Endothelial cell of umbilical vein (primary cell): ENCODE results near the gene TSSK6. TPM values are rescaled to one million over a fixed set of nuclear protein-coding genes. Genes with fewer than 3 reads are reported as not detected.

Source experiments
- BruUV-seq: library from RNA; stranded (reverse); fragments of 400-500 nt; replicated peaks from 2 replicates; lab custom pipeline; 2021; lab: Mats Ljungman, UMichigan
- CTCF ChIA-PET: fragments of 300-600, 350-600 bp; sonication (Branson Sonifier 250); formaldehyde crosslinking; loops from one replicate; lab custom pipeline; 2021; ENCODE audit warnings: antibody characterized with exemption, inconsistent platforms; lab: Charles Lee
- POLR2A ChIA-PET: fragments of 300-600, 350-600 bp; sonication (Branson Sonifier 250); formaldehyde crosslinking; loops from one replicate; lab custom pipeline; 2021; ENCODE audit warnings: antibody characterized with exemption, inconsistent platforms; lab: Charles Lee
- DNase-seq: peaks from one replicate; pipeline ENCODE4 v3.0.0-alpha.2; 2011; ENCODE audit warnings: low read depth, low spot score
- FAIRE-seq: peaks from 2 replicates; lab custom pipeline; 2011; peaks lifted over from hg19 to GRCh38; lab: Jason Lieb, UNC
- H2AFZ ChIP-seq: 2 replicates; pipeline ENCODE4 v1.6.0; 2012; ENCODE audit warnings: low read depth, low read length, control low read depth, inconsistent platforms
- H3K27ac ChIP-seq: 2 replicates; pipeline ENCODE4 v1.5.1; 2011; ENCODE audit warnings: low read depth, mild to moderate bottlenecking, control low read depth, low read length, moderate library complexity; ENCODE audit not compliant: insufficient read depth
- H3K27me3 ChIP-seq, 2 experiments: 2 replicates each; pipeline versions ENCODE4 v1.6.0 to v1.6.1; 2011; ENCODE audit warnings: low read length in 2 of 2, mixed read lengths in 1 of 2; ENCODE audit not compliant: control insufficient read depth in 2 of 2, insufficient read depth in 2 of 2
- H3K36me3 ChIP-seq, 2 experiments: 2 replicates in 1 of 2; 3 replicates in 1 of 2; pipeline ENCODE4 v1.5.1; 2011; ENCODE audit warnings: low read length in 2 of 2, mild to moderate bottlenecking in 1 of 2, moderate library complexity in 1 of 2; ENCODE audit not compliant: control insufficient read depth in 2 of 2, insufficient read depth in 2 of 2; ENCODE audit errors: extremely low read depth in 1 of 2
- H3K4me1 ChIP-seq: 3 replicates; pipeline ENCODE4 v1.5.1; 2011; ENCODE audit warnings: mild to moderate bottlenecking, low read length; ENCODE audit not compliant: control insufficient read depth, insufficient read depth; ENCODE audit errors: extremely low read depth
- H3K4me2 ChIP-seq: 2 replicates; pipeline ENCODE4 v1.6.1; 2011; ENCODE audit warnings: low read length, control low read depth, mixed read lengths; ENCODE audit not compliant: insufficient read depth
- H3K4me3 ChIP-seq, 3 experiments: fragments of 200-600 bp in 1 of 3; sonication (generic), shearing (Covaris generic) in 1 of 3; replicated peaks in 1 of 3; 2 replicates each; pipeline ENCODE4 v1.5.1; 2011 to 2016; ENCODE audit warnings: control low read depth in 3 of 3, low read length in 3 of 3, mild to moderate bottlenecking in 2 of 3, inconsistent platforms in 1 of 3, low read depth in 1 of 3, moderate library complexity in 1 of 3; ENCODE audit not compliant: insufficient read depth in 1 of 3
- H3K79me2 ChIP-seq: 2 replicates; pipeline ENCODE4 v1.6.0; 2012; ENCODE audit warnings: low read length, inconsistent platforms; ENCODE audit not compliant: control insufficient read depth, insufficient read depth
- H3K9ac ChIP-seq: replicated peaks from 2 replicates; pipeline ENCODE3; 2011; ENCODE audit warnings: low read length, control low read depth; ENCODE audit not compliant: insufficient read depth; ENCODE audit errors: extremely low read depth
- H3K9me1 ChIP-seq: replicated peaks from 3 replicates; pipeline ENCODE4 v1.6.0; 2011; ENCODE audit warnings: mild to moderate bottlenecking, low read length; ENCODE audit not compliant: control insufficient read depth, insufficient read depth; ENCODE audit errors: extremely low read depth
- H3K9me3 ChIP-seq: replicated peaks from 2 replicates; pipeline ENCODE4 v1.5.1; 2012; ENCODE audit warnings: low read length, inconsistent platforms; ENCODE audit not compliant: control insufficient read depth, insufficient read depth
- H4K20me1 ChIP-seq: replicated peaks from 2 replicates; pipeline ENCODE3; 2011; ENCODE audit warnings: mild to moderate bottlenecking, low read length; ENCODE audit not compliant: control insufficient read depth, insufficient read depth; ENCODE audit errors: extremely low read depth
- EZH2 ChIP-seq: IDR thresholded peaks from 2 replicates; pipeline ENCODE4 v1.6.1; 2012; ENCODE audit warnings: borderline replicate concordance, low read depth, mild to moderate bottlenecking, moderate library complexity, low read length, inconsistent platforms; ENCODE audit not compliant: severe bottlenecking
- FOS ChIP-seq: IDR thresholded peaks from 2 replicates; pipeline ENCODE4 v1.6.1; 2011; ENCODE audit warnings: mild to moderate bottlenecking, low read length, moderate library complexity, borderline replicate concordance; ENCODE audit not compliant: insufficient read depth
- GATA2 ChIP-seq: IDR thresholded peaks from 2 replicates; pipeline ENCODE4 v1.7.0; 2011; ENCODE audit warnings: low read depth, mild to moderate bottlenecking, moderate library complexity, mixed read lengths, low read length; ENCODE audit not compliant: insufficient read length, insufficient read depth
- JUN ChIP-seq: IDR thresholded peaks from 2 replicates; pipeline ENCODE4 v1.6.1; 2011; ENCODE audit warnings: borderline replicate concordance, low read depth; ENCODE audit not compliant: insufficient read length, insufficient read depth
- MYC ChIP-seq: IDR thresholded peaks from one replicate; pipeline ENCODE4 v1.6.1; 2011; ENCODE audit warnings: mild to moderate bottlenecking, low read depth, low read length
- POLR2A ChIP-seq: IDR thresholded peaks from 2 replicates; pipeline ENCODE4 v1.6.1; 2012; ENCODE audit warnings: low read depth, mild to moderate bottlenecking, control low read depth, low read length
- POLR2AphosphoS5 ChIP-seq: IDR thresholded peaks from 2 replicates; pipeline ENCODE4 v1.6.1; 2012; ENCODE audit warnings: low read depth, mild to moderate bottlenecking, control low read depth, low read length, moderate library complexity; ENCODE audit not compliant: insufficient read depth
- dilution Hi-C: fragments of 300-500 bp; cut with MboI; formaldehyde crosslinking; loops from one replicate; pipeline ENCODE4 v1.15.0; 2019; ENCODE audit warnings: low sequenced_read_pairs; ENCODE audit not compliant: extremely low pct_ligation_motif_present
- intact Hi-C: fragments of 100-400 bp; cut with micrococcal nuclease; formaldehyde crosslinking; loops from one replicate; pipeline ENCODE4 v1.10.0; 2022
- polyA plus RNA-seq, 4 experiments: library from polyadenylated mRNA; depleted of rRNA in 3 of 4; stranded (reverse) in 3 of 4; unstranded in 1 of 4; fragments of >200 nt; gene quantifications; 2 replicates each; pipeline versions ENCODE4 v1.2.1 to v1.2.3, GENCODE V29; 2011 to 2012; ENCODE audit warnings: missing spikeins in 1 of 4
- total RNA-seq: library from RNA; stranded (reverse); gene quantifications from 2 replicates; pipeline ENCODE4 v1.2.3, GENCODE V29; 2021
- TF ChIP-seq, protein P1 (sequence below): IDR thresholded peaks from 2 replicates; pipeline ENCODE4 v1.6.1; 2011; ENCODE audit not compliant: insufficient read depth, insufficient read length
- TF ChIP-seq, protein P2 (sequence below), 2 donors: IDR thresholded peaks; 1 replicate in 1 of 2; 2 replicates in 1 of 2; pipeline ENCODE4 v1.5.1; 2011; ENCODE audit warnings: low read length in 2 of 2, mild to moderate bottlenecking in 2 of 2, moderate library complexity in 2 of 2, control low read depth in 1 of 2, inconsistent platforms in 1 of 2, low read depth in 1 of 2; ENCODE audit not compliant: insufficient read depth in 1 of 2; ENCODE audit errors: extremely low read depth in 1 of 2

TSSK6 gene
- total and polyA plus RNA-seq, 2 donors (not counting 3 experiments of a cell fraction or from before 2014, with no cell fraction given), result 0.76 to 0.82 TPM

- Histone ChIP-seq H3K4me3 (no peak overlapping the region), H3K4me2 (no peak overlapping the region), H2AFZ (no peak overlapping the region), H3K9ac (no peak overlapping the region), H3K4me1 (peaks cover 25% of the 10 kb centered on the region), H4K20me1 (no peaks in the 10 kb centered on the region), H3K36me3 (peaks cover 2 to 29% of the 10 kb centered on the region in 2 experiments), H3K27me3 (no peaks in the 10 kb centered on the region), H3K27ac (no peak overlapping the region), H3K79me2 (peaks cover 54% of the 10 kb centered on the region), H3K9me3 (no peaks in the 10 kb centered on the region), H3K9me1 (no peaks in the 10 kb centered on the region)
- dilution Hi-C loops (no loop called here), intact Hi-C loops (no loop called here)
- no peak for TF ChIP-seq EZH2
- TF ChIP-seq, protein P1, sequence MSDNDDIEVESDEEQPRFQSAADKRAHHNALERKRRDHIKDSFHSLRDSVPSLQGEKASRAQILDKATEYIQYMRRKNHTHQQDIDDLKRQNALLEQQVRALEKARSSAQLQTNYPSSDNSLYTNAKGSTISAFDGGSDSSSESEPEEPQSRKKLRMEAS, result no peak
- TF ChIP-seq POLR2AphosphoS5, result no peak
- TF ChIP-seq FOS, result no peak
- TF ChIP-seq MYC, result no peak
- TF ChIP-seq, protein P2, sequence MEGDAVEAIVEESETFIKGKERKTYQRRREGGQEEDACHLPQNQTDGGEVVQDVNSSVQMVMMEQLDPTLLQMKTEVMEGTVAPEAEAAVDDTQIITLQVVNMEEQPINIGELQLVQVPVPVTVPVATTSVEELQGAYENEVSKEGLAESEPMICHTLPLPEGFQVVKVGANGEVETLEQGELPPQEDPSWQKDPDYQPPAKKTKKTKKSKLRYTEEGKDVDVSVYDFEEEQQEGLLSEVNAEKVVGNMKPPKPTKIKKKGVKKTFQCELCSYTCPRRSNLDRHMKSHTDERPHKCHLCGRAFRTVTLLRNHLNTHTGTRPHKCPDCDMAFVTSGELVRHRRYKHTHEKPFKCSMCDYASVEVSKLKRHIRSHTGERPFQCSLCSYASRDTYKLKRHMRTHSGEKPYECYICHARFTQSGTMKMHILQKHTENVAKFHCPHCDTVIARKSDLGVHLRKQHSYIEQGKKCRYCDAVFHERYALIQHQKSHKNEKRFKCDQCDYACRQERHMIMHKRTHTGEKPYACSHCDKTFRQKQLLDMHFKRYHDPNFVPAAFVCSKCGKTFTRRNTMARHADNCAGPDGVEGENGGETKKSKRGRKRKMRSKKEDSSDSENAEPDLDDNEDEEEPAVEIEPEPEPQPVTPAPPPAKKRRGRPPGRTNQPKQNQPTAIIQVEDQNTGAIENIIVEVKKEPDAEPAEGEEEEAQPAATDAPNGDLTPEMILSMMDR (IDR thresholded peaks at IDR 0.05; ENCODE audit: extremely low read depth in 1 of 2, insufficient read depth in 1 of 2, low read depth in 1 of 2, low read length in 2 of 2), result no peak
- TF ChIP-seq POLR2A, result no peak
- no peak for TF ChIP-seq JUN
- no peak for TF ChIP-seq GATA2
- CTCF ChIA-PET, result interaction anchor here (0.7 to 5.1 kb wide), 20 partner anchors 10 to 291 kb away, joined by 3 to 127 read pairs (median 4); partner anchors contain the start of gene GATAD2A
- FAIRE-seq, result no peak
- POLR2A ChIA-PET, result interaction anchor here (1.6 kb wide), 1 partner anchor 86 kb away, joined by 3 read pairs; the partner anchor contains the start of gene GATAD2A
- no TSS peak for BruUV-seq
- no peak for DNase-seq
Measured at GRCh38 chr19:19491321-19492025, 23.9 kb downstream of the TSSK6 start.
